ENCODE results near the gene LDLRAD3.

- no peak for TF ChIP-seq TEAD4 (IDR thresholded peaks at IDR 0.05)
- TF ChIP-seq TAF1 (IDR thresholded peaks at IDR 0.05; ENCODE audit: low read depth), result no peak
- no peak for TF ChIP-seq CREB1 (IDR thresholded peaks at IDR 0.05; ENCODE audit: low read depth)
- TF ChIP-seq TCF12 (IDR thresholded peaks at IDR 0.05; ENCODE audit: low read depth), result no peak
- TF ChIP-seq YY1 (IDR thresholded peaks at IDR 0.05; ENCODE audit: low read depth), result no peak
- no peak for TF ChIP-seq NFIC (IDR thresholded peaks at IDR 0.05)
Observed at GRCh38 chr11:36094164-36094563, 150.3 kb downstream of the LDLRAD3 start.
